ENCODE measurements around the gene SLC12A5.

DNA sequence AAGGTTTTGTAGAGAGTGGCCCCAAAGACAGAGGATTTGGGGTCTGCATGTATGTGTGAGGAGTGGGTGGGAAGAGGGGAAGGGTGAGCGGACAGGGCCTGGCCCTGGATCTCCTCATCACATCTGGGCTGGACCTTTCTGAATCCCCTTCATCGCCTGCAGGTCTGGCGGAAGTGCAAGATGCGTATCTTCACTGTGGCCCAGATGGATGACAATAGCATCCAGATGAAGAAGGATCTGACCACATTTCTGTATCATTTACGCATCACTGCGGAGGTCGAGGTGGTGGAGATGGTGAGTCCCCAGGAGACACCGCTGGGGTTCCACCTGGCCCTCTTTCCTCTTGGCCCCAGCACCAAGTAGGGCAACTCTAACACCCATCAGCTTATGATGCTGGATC, 24.4 kb downstream of the SLC12A5 start:
- TF ChIP-seq, protein P1, sequence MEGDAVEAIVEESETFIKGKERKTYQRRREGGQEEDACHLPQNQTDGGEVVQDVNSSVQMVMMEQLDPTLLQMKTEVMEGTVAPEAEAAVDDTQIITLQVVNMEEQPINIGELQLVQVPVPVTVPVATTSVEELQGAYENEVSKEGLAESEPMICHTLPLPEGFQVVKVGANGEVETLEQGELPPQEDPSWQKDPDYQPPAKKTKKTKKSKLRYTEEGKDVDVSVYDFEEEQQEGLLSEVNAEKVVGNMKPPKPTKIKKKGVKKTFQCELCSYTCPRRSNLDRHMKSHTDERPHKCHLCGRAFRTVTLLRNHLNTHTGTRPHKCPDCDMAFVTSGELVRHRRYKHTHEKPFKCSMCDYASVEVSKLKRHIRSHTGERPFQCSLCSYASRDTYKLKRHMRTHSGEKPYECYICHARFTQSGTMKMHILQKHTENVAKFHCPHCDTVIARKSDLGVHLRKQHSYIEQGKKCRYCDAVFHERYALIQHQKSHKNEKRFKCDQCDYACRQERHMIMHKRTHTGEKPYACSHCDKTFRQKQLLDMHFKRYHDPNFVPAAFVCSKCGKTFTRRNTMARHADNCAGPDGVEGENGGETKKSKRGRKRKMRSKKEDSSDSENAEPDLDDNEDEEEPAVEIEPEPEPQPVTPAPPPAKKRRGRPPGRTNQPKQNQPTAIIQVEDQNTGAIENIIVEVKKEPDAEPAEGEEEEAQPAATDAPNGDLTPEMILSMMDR (conservative IDR thresholded peaks at IDR 0.05), result no peak
- TF ChIP-seq ZFX (IDR thresholded peaks at IDR 0.05), result no peak

Data from C4-2B (cell line).